ENCODE measurements around the gene TRPM3.

Gene TRPM3

GRCh38 chr9:70954596-70955143 is 166.8 kb downstream of the TRPM3 start:
- in situ Hi-C loops (cut with MboI; ENCODE audit: low sequenced_read_pairs, unreplicated experiment) = no loop called here
- DNase-seq (ENCODE audit: low spot score) = no peak
- no peak for TF ChIP-seq CTCF (IDR thresholded peaks at IDR 0.05; ENCODE audit: borderline replicate concordance, control extremely low read depth, extremely low read depth, insufficient read depth, missing control alignments)

GRCh38 chr9:70954126-70954525 is 167.3 kb downstream of the TRPM3 start:
- in situ Hi-C loops (cut with MboI; ENCODE audit: low sequenced_read_pairs, unreplicated experiment) = no loop called here
- DNase-seq (ENCODE audit: low spot score) = no peak
- no peak for TF ChIP-seq CTCF (IDR thresholded peaks at IDR 0.05; ENCODE audit: borderline replicate concordance, control extremely low read depth, extremely low read depth, insufficient read depth, missing control alignments)

GRCh38 chr9:70951749-70952727 is 169.4 kb downstream of the TRPM3 start:
- no peak for DNase-seq (ENCODE audit: low spot score)
- no peak for TF ChIP-seq CTCF (IDR thresholded peaks at IDR 0.05; ENCODE audit: borderline replicate concordance, control extremely low read depth, extremely low read depth, insufficient read depth, missing control alignments)
- in situ Hi-C loops (cut with MboI; ENCODE audit: low sequenced_read_pairs, unreplicated experiment) = no loop called here

GRCh38 chr9:70950270-70950669 is 171.2 kb downstream of the TRPM3 start:
- DNase-seq (ENCODE audit: low spot score) = no peak
- no peak for TF ChIP-seq CTCF (IDR thresholded peaks at IDR 0.05; ENCODE audit: borderline replicate concordance, control extremely low read depth, extremely low read depth, insufficient read depth, missing control alignments)
- in situ Hi-C loops (cut with MboI; ENCODE audit: low sequenced_read_pairs, unreplicated experiment) = no loop called here

- TF ChIP-seq CTCF (IDR thresholded peaks at IDR 0.05; ENCODE audit: borderline replicate concordance, control extremely low read depth, extremely low read depth, insufficient read depth, missing control alignments) = no peak
- DNase-seq (ENCODE audit: low spot score) = no peak
- in situ Hi-C loops (cut with MboI; ENCODE audit: low sequenced_read_pairs, unreplicated experiment) = no loop called here
Observed at GRCh38 chr9:70949239-70949638, 172.2 kb downstream of the TRPM3 start.

- in situ Hi-C loops (cut with MboI; ENCODE audit: low sequenced_read_pairs, unreplicated experiment) = no loop called here
- TF ChIP-seq CTCF (IDR thresholded peaks at IDR 0.05; ENCODE audit: borderline replicate concordance, control extremely low read depth, extremely low read depth, insufficient read depth, missing control alignments) = no peak
- no peak for DNase-seq (ENCODE audit: low spot score)
Observed at GRCh38 chr9:70948744-70949143, 172.7 kb downstream of the TRPM3 start.

All from GM13976 (cell line).